ENCODE data around the gene CENPV.

The CENPV gene

GRCh38 chr17:16377941-16378341, 24.7 kb upstream of the CENPV start:
- H3K27ac Mint-ChIP-seq: no peak overlapping the region
- H3K9me3 Mint-ChIP-seq: no peaks in the 10 kb centered on the region
- no peak overlapping the region for H3K4me3 Mint-ChIP-seq
- no peaks in the 10 kb centered on the region for H3K27me3 Mint-ChIP-seq
- peaks cover 16% of the 10 kb centered on the region for H3K4me1 Mint-ChIP-seq
- ATAC-seq: no peak
- DNase-seq: no peak

DNA sequence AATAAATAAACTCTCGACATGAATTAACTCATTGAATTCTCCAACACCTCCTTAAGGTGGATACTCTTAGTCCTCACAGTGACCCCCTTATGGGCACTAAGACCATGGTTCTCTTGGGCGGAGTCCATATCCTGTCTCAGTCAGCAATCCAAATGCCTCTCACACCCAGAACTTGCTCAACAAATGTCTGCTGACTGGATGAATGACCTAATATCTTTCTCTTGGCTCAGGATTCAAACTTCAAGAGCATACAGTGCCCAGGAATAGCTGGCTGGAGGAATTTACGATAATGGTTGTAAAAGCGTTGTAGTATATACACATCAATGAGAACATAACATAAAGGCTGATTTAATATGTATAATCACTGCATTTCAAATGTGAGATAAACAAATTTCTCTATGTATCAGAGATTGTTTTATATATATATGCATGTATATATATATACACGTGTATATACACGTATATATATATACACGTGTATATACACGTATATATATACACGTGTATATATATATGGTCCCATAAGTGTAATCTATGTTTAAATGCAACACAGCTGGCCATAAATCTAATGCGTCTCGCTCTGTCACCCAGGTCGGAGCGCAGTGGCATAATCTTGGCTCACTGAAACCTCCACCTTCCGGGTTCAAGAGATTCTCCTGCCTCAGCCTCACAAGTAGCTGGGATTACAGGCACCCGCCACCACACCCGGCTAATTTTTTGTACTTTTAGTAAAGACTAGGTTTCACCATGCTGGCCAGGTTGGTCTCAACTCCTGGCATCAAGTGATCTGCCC, 21.1 kb upstream of the CENPV start:
- Mint-ChIP-seq H3K27ac (no peak overlapping the region), H3K4me1 (no peaks in the 10 kb centered on the region), H3K9me3 (no peaks in the 10 kb centered on the region), H3K27me3 (no peaks in the 10 kb centered on the region), H3K4me3 (no peak overlapping the region)
- ATAC-seq (no peak), DNase-seq (no peak)

DNA sequence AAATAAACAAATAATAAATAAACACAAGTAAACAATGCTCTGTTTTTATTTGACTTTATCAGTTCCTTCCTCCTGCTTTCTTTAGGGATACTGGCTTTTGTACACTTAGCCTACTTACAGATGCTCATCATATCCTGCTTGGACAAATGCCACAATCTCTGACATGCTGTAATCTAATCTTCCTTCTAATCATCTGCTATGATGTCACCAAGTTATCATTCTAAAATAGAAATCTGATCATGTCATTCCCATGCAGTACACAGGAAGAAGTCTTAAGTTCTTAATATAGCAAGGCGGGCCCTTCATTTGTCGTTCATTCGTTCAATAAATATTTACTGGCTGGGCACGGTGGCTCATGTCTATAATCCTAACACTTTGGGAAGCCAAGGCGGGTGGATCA, 18.5 kb upstream of the CENPV start:
- Mint-ChIP-seq H3K27me3 (no peaks in the 10 kb centered on the region), H3K4me1 (no peaks in the 10 kb centered on the region), H3K27ac (no peak overlapping the region), H3K4me3 (no peak overlapping the region), H3K9me3 (no peaks in the 10 kb centered on the region)
- ATAC-seq (no peak), DNase-seq (no peak)

- Mint-ChIP-seq H3K27ac (no peak overlapping the region), H3K27me3 (no peaks in the 10 kb centered on the region), H3K4me1 (no peaks in the 10 kb centered on the region), H3K9me3 (no peaks in the 10 kb centered on the region), H3K4me3 (no peak overlapping the region)
- DNase-seq (no peak), ATAC-seq (no peak)
Observed at GRCh38 chr17:16364625-16365024, 11.4 kb upstream of the CENPV start.

- no peaks in the 10 kb centered on the region for H3K27me3 Mint-ChIP-seq
- no peaks in the 10 kb centered on the region for H3K9me3 Mint-ChIP-seq
- no peaks in the 10 kb centered on the region for H3K4me1 Mint-ChIP-seq
- ATAC-seq: peak; percentile 97
- H3K27ac Mint-ChIP-seq: no peak overlapping the region
- DNase-seq: peak; percentile 68 to 78
- no peak overlapping the region for H3K4me3 Mint-ChIP-seq
Observed at GRCh38 chr17:16363749-16364536, 10.7 kb upstream of the CENPV start.

GRCh38 chr17:16361874-16362273, 8.6 kb upstream of the CENPV start:
- Mint-ChIP-seq H3K27me3 (no peaks in the 10 kb centered on the region), H3K4me3 (no peak overlapping the region), H3K27ac (no peak overlapping the region), H3K4me1 (peaks cover 2% of the 10 kb centered on the region), H3K9me3 (no peaks in the 10 kb centered on the region)
- ATAC-seq (peak; percentile 59), DNase-seq (no peak)

DNA sequence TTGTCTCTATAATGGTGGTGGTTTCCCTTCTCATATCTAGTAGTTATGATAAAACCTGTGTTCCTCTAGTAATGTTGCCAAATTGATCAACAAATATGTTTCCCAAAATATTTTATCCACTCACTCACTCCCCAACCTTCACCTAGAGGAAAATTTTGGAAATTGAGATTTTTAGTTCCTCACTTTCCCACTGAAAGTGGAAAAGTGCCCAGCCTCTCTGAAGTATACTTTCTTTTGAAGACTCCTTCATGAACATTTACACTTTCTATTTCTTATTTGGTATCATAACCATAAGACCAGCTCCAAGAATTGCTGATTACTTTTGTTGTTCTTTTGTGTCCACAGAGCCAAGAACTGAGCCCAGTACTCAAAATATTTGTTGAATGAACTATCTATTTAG, 5.1 kb upstream of the CENPV start:
- no peak for ATAC-seq

GRCh38 chr17:16354585-16354984, 1.3 kb upstream of the CENPV start:
- no peaks in the 10 kb centered on the region for H3K9me3 Mint-ChIP-seq
- H3K4me3 Mint-ChIP-seq: peak overlapping the region; percentile 49 to 87
- DNase-seq: no peak
- ATAC-seq: no peak
- no peaks in the 10 kb centered on the region for H3K27me3 Mint-ChIP-seq
- peaks cover 37% of the 10 kb centered on the region for H3K4me1 Mint-ChIP-seq
- H3K27ac Mint-ChIP-seq: no peak overlapping the region

More for the DNA sequence above, 5.1 kb upstream of the CENPV start:
- no peaks in the 10 kb centered on the region for H3K9me3 Mint-ChIP-seq
- DNase-seq: no peak
- H3K4me1 Mint-ChIP-seq: peaks cover 12% of the 10 kb centered on the region
- no peak overlapping the region for H3K27ac Mint-ChIP-seq
- H3K27me3 Mint-ChIP-seq: no peaks in the 10 kb centered on the region
- H3K4me3 Mint-ChIP-seq: no peak overlapping the region

DNA sequence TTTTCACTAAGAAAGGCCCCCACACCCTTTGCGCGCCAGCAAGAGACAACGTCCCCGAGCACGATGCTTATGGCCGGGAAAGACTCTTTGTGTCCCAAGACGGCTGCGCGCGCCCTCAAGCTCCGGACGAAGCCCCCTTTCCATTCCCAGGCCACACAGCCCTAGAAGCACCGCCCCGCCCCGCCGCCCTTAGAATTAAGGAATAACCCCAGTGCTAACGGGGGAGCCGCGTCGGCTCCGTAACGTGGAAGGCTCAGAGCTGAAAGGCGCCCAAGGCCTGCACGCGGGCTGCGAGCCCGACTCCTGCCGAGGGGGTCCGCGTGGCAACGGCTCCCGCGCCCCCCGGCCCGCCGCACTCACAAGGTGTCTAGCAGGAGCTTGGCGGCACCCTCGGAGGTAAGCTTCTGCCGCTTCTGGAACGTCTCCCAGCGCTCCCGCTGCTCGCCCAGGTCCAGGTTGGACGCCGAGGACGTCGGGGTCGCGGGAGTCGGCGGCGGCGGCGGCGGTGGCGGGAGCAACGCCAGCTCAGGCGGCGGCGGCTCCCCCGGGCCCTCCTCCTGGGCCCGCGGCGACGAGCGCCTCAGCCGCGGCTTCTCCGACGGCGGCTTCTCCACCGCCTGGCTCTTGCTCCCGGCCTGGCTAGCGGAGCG, 477 bp downstream of the CENPV start:
- DNase-seq (peak; percentile 53 to 67), ATAC-seq (peak; percentile 77)
- H3K27ac Mint-ChIP-seq: peak overlapping the region; percentile 83 to 93
- H3K4me3 Mint-ChIP-seq: peak overlapping the region; percentile 92 to 97
- no peaks in the 10 kb centered on the region for H3K27me3 Mint-ChIP-seq
- H3K9me3 Mint-ChIP-seq: no peaks in the 10 kb centered on the region
- peaks cover 44% of the 10 kb centered on the region for H3K4me1 Mint-ChIP-seq

- ATAC-seq (peak; percentile 38), DNase-seq (peak; percentile 28 to 49)
- no peaks in the 10 kb centered on the region for H3K9me3 Mint-ChIP-seq
- H3K4me3 Mint-ChIP-seq: peak overlapping the region; percentile 92 to 97
- peak overlapping the region; percentile 83 to 93 for H3K27ac Mint-ChIP-seq
- H3K27me3 Mint-ChIP-seq: no peaks in the 10 kb centered on the region
- peaks cover 44% of the 10 kb centered on the region for H3K4me1 Mint-ChIP-seq
Observed at GRCh38 chr17:16352303-16352666, 984 bp downstream of the CENPV start.

DNA sequence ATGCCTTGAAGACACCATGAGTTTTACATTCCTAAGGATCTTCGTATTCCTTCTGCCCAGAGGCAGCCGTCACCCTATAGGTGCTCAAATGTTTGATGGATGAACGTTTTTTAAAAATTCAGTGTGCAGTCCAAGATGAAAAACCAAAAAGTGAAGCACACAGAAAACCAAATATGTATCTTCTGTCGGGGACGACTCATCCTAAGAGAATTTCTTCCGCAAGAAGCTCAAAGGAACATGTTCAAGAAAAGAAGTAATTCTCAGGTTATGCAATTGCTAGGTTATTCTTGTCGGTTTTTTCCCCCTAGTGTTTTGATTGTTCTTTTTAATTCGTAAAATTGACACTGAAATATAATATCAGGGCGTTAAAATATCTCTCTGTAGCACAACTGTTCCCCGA, 1.4 kb downstream of the CENPV start:
- Mint-ChIP-seq H3K27ac (peak overlapping the region; percentile 80 to 93), H3K4me1 (peaks cover 41% of the 10 kb centered on the region), H3K27me3 (no peaks in the 10 kb centered on the region), H3K4me3 (peak overlapping the region; percentile 92 to 97), H3K9me3 (no peaks in the 10 kb centered on the region)
- no peak for ATAC-seq
- DNase-seq: no peak

DNA sequence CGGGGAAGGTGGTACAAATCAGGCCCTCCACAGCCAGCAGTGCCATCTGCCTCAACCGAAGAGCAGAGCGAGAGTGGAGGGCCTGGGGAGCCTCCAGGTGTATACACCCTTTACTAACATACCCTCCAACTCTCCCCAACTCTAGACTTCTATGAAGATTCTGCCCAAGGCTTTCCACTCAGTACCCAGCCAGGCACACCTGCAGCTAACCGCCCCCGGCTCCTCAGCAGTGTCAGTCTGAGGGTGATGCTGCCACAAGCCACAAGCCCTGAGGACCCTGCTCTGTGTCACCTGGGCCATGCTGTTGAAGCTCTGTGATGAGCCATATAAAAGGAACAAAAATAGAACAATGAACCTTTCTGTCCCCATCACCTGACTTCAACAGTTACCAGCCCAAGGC, 3.8 kb downstream of the CENPV start:
- H3K27ac Mint-ChIP-seq: peak overlapping the region in 1 of 2 donors; percentile 54
- H3K4me1 Mint-ChIP-seq: peaks cover 38% of the 10 kb centered on the region
- DNase-seq (no peak), ATAC-seq (no peak)
- H3K27me3 Mint-ChIP-seq: no peaks in the 10 kb centered on the region
- no peaks in the 10 kb centered on the region for H3K9me3 Mint-ChIP-seq
- no peak overlapping the region for H3K4me3 Mint-ChIP-seq

DNA sequence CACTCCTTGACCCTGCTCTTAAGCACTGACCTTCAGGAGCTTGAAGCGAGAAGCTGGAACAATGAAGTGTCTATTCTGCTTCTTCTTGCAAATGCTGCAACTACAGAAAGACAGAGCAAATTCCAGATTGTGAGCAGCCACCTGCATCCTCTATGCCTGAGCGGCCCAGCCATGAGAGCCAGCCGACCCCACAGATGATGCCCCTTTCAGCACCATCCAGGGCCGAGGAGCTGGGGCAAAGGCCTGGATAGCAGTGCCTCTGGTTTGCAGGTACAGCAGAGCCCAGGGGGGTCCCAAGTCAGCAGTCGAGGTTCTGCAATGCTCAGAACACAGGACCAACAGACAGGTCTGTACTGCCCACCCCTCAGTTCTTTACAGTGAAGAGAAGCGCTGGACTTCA, 4.7 kb downstream of the CENPV start:
- Mint-ChIP-seq H3K4me1 (peaks cover 33% of the 10 kb centered on the region), H3K27me3 (no peaks in the 10 kb centered on the region), H3K27ac (peak overlapping the region in 1 of 2 donors; percentile 37), H3K9me3 (no peaks in the 10 kb centered on the region), H3K4me3 (no peak overlapping the region)
- ATAC-seq (no peak), DNase-seq (no peak)

DNA sequence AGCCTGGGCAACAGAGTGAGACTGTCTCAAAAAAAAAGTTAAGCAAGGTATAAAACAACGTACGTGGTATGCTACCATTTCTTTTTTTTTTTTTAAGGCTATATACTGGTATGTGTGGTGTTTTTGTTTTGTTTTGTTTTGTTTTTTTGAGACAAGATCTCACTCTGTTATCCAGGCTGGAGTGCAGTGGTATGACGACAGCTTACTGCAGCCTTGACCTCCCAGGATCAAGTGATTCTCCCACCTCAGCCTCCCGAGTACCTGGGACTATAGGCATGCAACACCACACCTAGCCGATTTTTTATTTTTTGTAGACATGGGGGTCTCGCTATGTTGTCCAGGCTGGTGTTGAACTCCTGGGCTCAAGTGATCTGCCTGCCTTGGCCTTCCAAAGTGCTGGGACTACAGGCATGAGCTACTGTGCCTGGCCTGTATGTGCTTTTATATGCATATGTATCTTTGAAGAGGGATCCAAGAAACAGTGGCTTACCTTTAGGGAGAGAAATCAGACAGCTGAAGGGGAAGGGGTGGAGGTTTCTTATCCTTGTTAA, 6.5 kb downstream of the CENPV start:
- Mint-ChIP-seq H3K4me3 (no peak overlapping the region), H3K4me1 (peaks cover 26% of the 10 kb centered on the region), H3K27me3 (no peaks in the 10 kb centered on the region), H3K27ac (no peak overlapping the region), H3K9me3 (no peaks in the 10 kb centered on the region)
- ATAC-seq (no peak), DNase-seq (no peak)

GRCh38 chr17:16345565-16345964, 7.7 kb downstream of the CENPV start:
- no peak for DNase-seq
- H3K9me3 Mint-ChIP-seq: no peaks in the 10 kb centered on the region
- H3K4me1 Mint-ChIP-seq: peaks cover 14% of the 10 kb centered on the region
- H3K4me3 Mint-ChIP-seq: no peak overlapping the region
- H3K27me3 Mint-ChIP-seq: no peaks in the 10 kb centered on the region
- no peak for ATAC-seq
- peak overlapping the region in 1 of 2 donors; percentile 34 for H3K27ac Mint-ChIP-seq

DNA sequence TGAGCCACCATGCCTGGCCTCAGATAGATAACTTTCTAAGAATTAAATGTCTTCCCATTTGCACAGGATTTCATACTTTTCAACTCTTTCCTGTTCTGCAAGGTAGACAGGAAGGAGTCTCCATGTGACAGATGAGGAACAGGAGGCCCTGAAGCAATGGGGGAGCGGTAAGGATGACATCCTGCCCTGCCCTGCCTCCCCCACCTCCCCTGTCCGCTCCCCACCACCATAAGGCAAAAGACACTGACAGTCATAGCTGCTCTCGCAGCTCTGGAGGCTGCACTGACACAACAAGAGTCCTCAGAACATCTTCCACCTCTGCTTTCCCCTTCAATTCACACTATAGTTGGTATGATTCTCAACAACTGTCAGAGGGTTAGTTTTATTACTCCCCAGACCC, 9.7 kb downstream of the CENPV start:
- Mint-ChIP-seq H3K4me3 (no peak overlapping the region), H3K27me3 (no peaks in the 10 kb centered on the region), H3K27ac (peak overlapping the region in 1 of 2 donors; percentile 75), H3K9me3 (no peaks in the 10 kb centered on the region), H3K4me1 (no peaks in the 10 kb centered on the region)
- DNase-seq (no peak), ATAC-seq (no peak)
